GM12878 (cell line): ENCODE results near the gene RAB24. TPM values are rescaled to one million over a fixed set of nuclear protein-coding genes. Genes with fewer than 3 reads are reported as not detected.

Experiments
- CBFB ChIP-seq: IDR thresholded peaks from 2 replicates; pipeline ENCODE4 v1.6.1; 2016; ENCODE audit warnings: antibody characterized with exemption, low read depth
- ESRRA ChIP-seq: IDR thresholded peaks from 2 replicates; pipeline ENCODE4 v1.6.1; 2012; ENCODE audit warnings: mild to moderate bottlenecking, low read length, improper control_type of control experiment
- GABPA ChIP-seq: IDR thresholded peaks from 2 replicates; pipeline ENCODE4 v1.6.1; 2014; ENCODE audit warnings: antibody characterized with exemption, low read depth, mild to moderate bottlenecking, inconsistent platforms
- JUNB ChIP-seq: IDR thresholded peaks from 2 replicates; pipeline ENCODE4 v1.6.1; 2016; ENCODE audit warnings: antibody characterized with exemption, mild to moderate bottlenecking
- MEF2A ChIP-seq: IDR thresholded peaks from 2 replicates; pipeline ENCODE4 v1.6.1; 2011; ENCODE audit warnings: low read depth, mild to moderate bottlenecking, low read length, moderate library complexity; ENCODE audit not compliant: insufficient read depth
- MTA3 ChIP-seq: IDR thresholded peaks from 2 replicates; pipeline ENCODE4 v1.6.1; 2012; ENCODE audit warnings: low read length, inconsistent platforms, borderline replicate concordance
- POLR2AphosphoS5 ChIP-seq: IDR thresholded peaks from 2 replicates; pipeline ENCODE4 v1.6.1; 2011; ENCODE audit warnings: mild to moderate bottlenecking, low read length, inconsistent platforms
- RELA ChIP-seq: fragments of 450-650 bp; IDR thresholded peaks from 2 replicates; pipeline ENCODE4 v1.8.0; 2014; ENCODE audit warnings: borderline replicate concordance; ENCODE audit not compliant: partially characterized antibody
- ZBTB11 ChIP-seq: fragments of 450-650 bp; formaldehyde crosslinking; IDR thresholded peaks from 2 replicates; pipeline ENCODE4 v1.5.0; 2022; ENCODE audit warnings: mild to moderate bottlenecking, missing genetic modification characterization
- ZBTB4 ChIP-seq: fragments of 450-650 bp; formaldehyde crosslinking; IDR thresholded peaks from 2 replicates; pipeline ENCODE4 v1.4.0; 2022; ENCODE audit warnings: mild to moderate bottlenecking, moderate library complexity
- ZNF24 ChIP-seq: fragments of 450-650 bp; IDR thresholded peaks from 2 replicates; pipeline ENCODE4 v1.6.1; 2017; ENCODE audit warnings: antibody characterized with exemption, mild to moderate bottlenecking
- ZNF274 ChIP-seq: IDR thresholded peaks from one replicate; pipeline ENCODE4 v1.8.0; 2011; ENCODE audit not compliant: insufficient read length, insufficient read depth
- polyA plus RNA-seq, 11 experiments: library from polyadenylated mRNA; depleted of rRNA in 4 of 11; unstranded in 6 of 11; stranded (reverse) in 5 of 11; fragments of >200 nt; fragmentation: Nextera tagmentation in 4 of 11; fragmentation: Illumina TruSeq in 1 of 11; extraction: Ambion mirVana in 4 of 11; extraction: Trizol in 1 of 11; gene quantifications; 1 replicate in 1 of 11; 2 replicates in 10 of 11; pipeline versions ENCODE4 v1.2.1 to v1.2.3, GENCODE V29; 2011 to 2016; ENCODE audit warnings: inconsistent platforms in 2 of 11, missing spikeins in 2 of 11, low read depth in 1 of 11
- total RNA-seq, 4 experiments: library from RNA; depleted of rRNA in 3 of 4; stranded (reverse); fragments of >200 nt in 3 of 4; fragmentation: Illumina TruSeq in 1 of 4; extraction: Trizol in 1 of 4; gene quantifications; 2 replicates each; pipeline versions ENCODE4 v1.2.1 to v1.2.3, GENCODE V29; 2013 to 2021
- TF ChIP-seq, protein P1 (sequence below): fragments of 450-650 bp; IDR thresholded peaks from 2 replicates; pipeline ENCODE4 v1.6.1; 2018; ENCODE audit warnings: borderline replicate concordance, mild to moderate bottlenecking; ENCODE audit not compliant: partially characterized antibody
- TF ChIP-seq, protein P2 (sequence below): IDR thresholded peaks from 2 replicates; pipeline ENCODE4 v1.6.1; 2012; ENCODE audit warnings: low read length, inconsistent platforms
- TF ChIP-seq, protein P3 (sequence below): IDR thresholded peaks from 2 replicates; pipeline ENCODE4 v1.6.1; 2011; ENCODE audit warnings: low read depth, mild to moderate bottlenecking, low read length, moderate library complexity, borderline replicate concordance; ENCODE audit errors: extremely low read depth

Gene RAB24
- total and polyA plus RNA-seq, 10 of the 15 experiments (the other 5 are each of a cell fraction or from before 2014, with no cell fraction given): 8.0 to 44.4 (median 24.4) TPM

GRCh38 chr5:177311723-177312648 is 8.5 kb upstream of the RAB24 start, which contains the start of gene MXD3 (continued):
- TF ChIP-seq, protein P1, sequence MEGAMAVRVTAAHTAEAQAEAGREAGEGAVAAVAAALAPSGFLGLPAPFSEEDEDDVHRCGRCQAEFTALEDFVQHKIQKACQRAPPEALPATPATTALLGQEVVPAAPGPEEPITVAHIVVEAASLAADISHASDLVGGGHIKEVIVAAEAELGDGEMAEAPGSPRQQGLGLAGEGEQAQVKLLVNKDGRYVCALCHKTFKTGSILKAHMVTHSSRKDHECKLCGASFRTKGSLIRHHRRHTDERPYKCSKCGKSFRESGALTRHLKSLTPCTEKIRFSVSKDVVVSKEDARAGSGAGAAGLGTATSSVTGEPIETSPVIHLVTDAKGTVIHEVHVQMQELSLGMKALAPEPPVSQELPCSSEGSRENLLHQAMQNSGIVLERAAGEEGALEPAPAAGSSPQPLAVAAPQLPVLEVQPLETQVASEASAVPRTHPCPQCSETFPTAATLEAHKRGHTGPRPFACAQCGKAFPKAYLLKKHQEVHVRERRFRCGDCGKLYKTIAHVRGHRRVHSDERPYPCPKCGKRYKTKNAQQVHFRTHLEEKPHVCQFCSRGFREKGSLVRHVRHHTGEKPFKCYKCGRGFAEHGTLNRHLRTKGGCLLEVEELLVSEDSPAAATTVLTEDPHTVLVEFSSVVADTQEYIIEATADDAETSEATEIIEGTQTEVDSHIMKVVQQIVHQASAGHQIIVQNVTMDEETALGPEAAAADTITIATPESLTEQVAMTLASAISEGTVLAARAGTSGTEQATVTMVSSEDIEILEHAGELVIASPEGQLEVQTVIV: no peak
- no peak for TF ChIP-seq ZBTB4 (CRISPR knock-in tag)
- no peak for TF ChIP-seq MTA3
- no peak for TF ChIP-seq GABPA
- no peak for TF ChIP-seq MEF2A
- TF ChIP-seq, protein P2, sequence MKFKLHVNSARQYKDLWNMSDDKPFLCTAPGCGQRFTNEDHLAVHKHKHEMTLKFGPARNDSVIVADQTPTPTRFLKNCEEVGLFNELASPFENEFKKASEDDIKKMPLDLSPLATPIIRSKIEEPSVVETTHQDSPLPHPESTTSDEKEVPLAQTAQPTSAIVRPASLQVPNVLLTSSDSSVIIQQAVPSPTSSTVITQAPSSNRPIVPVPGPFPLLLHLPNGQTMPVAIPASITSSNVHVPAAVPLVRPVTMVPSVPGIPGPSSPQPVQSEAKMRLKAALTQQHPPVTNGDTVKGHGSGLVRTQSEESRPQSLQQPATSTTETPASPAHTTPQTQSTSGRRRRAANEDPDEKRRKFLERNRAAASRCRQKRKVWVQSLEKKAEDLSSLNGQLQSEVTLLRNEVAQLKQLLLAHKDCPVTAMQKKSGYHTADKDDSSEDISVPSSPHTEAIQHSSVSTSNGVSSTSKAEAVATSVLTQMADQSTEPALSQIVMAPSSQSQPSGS: no peak
- TF ChIP-seq ZNF24: no peak
- no peak for TF ChIP-seq RELA
- TF ChIP-seq ZNF274: no peak
- no peak for TF ChIP-seq ESRRA
- no peak for TF ChIP-seq CBFB
- TF ChIP-seq, protein P3, sequence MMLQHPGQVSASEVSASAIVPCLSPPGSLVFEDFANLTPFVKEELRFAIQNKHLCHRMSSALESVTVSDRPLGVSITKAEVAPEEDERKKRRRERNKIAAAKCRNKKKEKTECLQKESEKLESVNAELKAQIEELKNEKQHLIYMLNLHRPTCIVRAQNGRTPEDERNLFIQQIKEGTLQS: no peak; the same call in 1 of the 2 replicates
- TF ChIP-seq ZBTB11 (CRISPR knock-in tag): no peak
- TF ChIP-seq POLR2AphosphoS5: peak; percentile 19; the same call in 1 of the 2 replicates
- no peak for TF ChIP-seq JUNB
